ENCODE measurements around the gene FOXP1.

FOXP1 gene

GRCh38 chr3:71251156-71251775, 332.3 kb downstream of the FOXP1 start:
- DNase-seq (ENCODE audit: low spot score) = no peak
- no peak for TF ChIP-seq CTCF (IDR thresholded peaks at IDR 0.05; ENCODE audit: extremely low read depth, insufficient read depth, missing control alignments)
- in situ Hi-C loops (cut with MboI; ENCODE audit: low pct_unique_long_range_greater_than_20kb, low sequenced_read_pairs, unreplicated experiment) = no loop called here

- in situ Hi-C loops (cut with MboI; ENCODE audit: low pct_unique_long_range_greater_than_20kb, low sequenced_read_pairs, unreplicated experiment) = no loop called here
- no peak for DNase-seq (ENCODE audit: low spot score)
- no peak for TF ChIP-seq CTCF (IDR thresholded peaks at IDR 0.05; ENCODE audit: extremely low read depth, insufficient read depth, missing control alignments)
Measured at GRCh38 chr3:71250026-71250425, 333.5 kb downstream of the FOXP1 start.

GRCh38 chr3:71247958-71248335, 335.6 kb downstream of the FOXP1 start:
- DNase-seq (ENCODE audit: low spot score) = no peak

GRCh38 chr3:71247221-71247957, 336.1 kb downstream of the FOXP1 start:
- DNase-seq (ENCODE audit: low spot score) = no peak
- in situ Hi-C loops (cut with MboI; ENCODE audit: low pct_unique_long_range_greater_than_20kb, low sequenced_read_pairs, unreplicated experiment) = no loop called here
- no peak for TF ChIP-seq CTCF (IDR thresholded peaks at IDR 0.05; ENCODE audit: extremely low read depth, insufficient read depth, missing control alignments)

More at GRCh38 chr3:71247958-71248335, 335.6 kb downstream of the FOXP1 start:
- no peak for TF ChIP-seq CTCF (IDR thresholded peaks at IDR 0.05; ENCODE audit: extremely low read depth, insufficient read depth, missing control alignments)
- in situ Hi-C loops (cut with MboI; ENCODE audit: low pct_unique_long_range_greater_than_20kb, low sequenced_read_pairs, unreplicated experiment) = no loop called here

- in situ Hi-C loops (cut with MboI; ENCODE audit: low pct_unique_long_range_greater_than_20kb, low sequenced_read_pairs, unreplicated experiment) = no loop called here
- no peak for TF ChIP-seq CTCF (IDR thresholded peaks at IDR 0.05; ENCODE audit: extremely low read depth, insufficient read depth, missing control alignments)
- DNase-seq (ENCODE audit: low spot score) = no peak
Measured at GRCh38 chr3:71245971-71246880, 337.3 kb downstream of the FOXP1 start.

GRCh38 chr3:71244826-71245488, 338.6 kb downstream of the FOXP1 start:
- DNase-seq (ENCODE audit: low spot score) = no peak
- in situ Hi-C loops (cut with MboI; ENCODE audit: low pct_unique_long_range_greater_than_20kb, low sequenced_read_pairs, unreplicated experiment) = no loop called here
- no peak for TF ChIP-seq CTCF (IDR thresholded peaks at IDR 0.05; ENCODE audit: extremely low read depth, insufficient read depth, missing control alignments)

Measured in GM13977 (cell line).